ENCODE data around the gene MYOD1. TPM values are rescaled to one million over a fixed set of nuclear protein-coding genes. Genes with fewer than 3 reads are reported as not detected.
A peak's percentile ranks its signal among the peaks of the same experiment; 100 is the strongest.

The MYOD1 gene
- polyA plus RNA-seq, 1 experiment, result not detected

DNA sequence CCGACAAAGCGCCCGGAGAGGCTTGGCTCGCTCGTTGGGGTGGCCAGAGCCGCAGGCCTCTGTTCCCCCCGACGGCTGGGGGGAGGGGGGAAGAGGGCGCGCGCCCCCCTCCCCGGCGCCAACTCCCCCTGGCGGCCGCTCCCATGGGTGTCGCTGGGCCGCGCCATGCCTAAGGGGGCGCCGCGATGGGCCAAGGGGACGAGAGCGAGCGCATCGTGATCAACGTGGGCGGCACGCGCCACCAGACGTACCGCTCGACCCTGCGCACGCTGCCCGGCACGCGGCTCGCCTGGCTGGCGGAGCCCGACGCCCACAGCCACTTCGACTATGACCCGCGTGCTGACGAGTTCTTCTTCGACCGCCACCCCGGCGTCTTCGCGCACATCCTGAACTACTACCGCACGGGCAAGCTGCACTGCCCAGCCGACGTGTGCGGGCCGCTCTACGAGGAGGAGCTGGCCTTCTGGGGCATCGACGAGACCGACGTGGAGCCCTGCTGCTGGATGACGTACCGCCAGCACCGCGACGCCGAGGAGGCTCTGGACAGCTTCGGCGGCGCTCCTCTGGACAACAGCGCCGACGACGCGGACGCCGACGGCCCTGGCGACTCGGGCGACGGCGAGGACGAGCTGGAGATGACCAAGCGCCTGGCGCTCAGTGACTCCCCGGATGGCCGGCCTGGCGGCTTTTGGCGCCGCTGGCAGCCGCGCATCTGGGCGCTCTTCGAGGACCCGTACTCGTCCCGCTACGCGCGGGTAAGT lies 16.6 kb downstream of the MYOD1 start:
- H3K27me3 ChIP-seq (ENCODE audit: control insufficient read depth, insufficient read depth, low read length), result peaks cover 60% of the 10 kb centered on the region
- POLR2A ChIA-PET, result interaction anchor here (1.3 kb wide), 1 partner anchor 237 kb away, joined by 4 read pairs; no protein-coding TSS in a partner anchor
- peaks cover 7% of the 10 kb centered on the region; the same call in 1 of the 2 replicates for H3K9me3 ChIP-seq (ENCODE audit: control insufficient read depth, insufficient read depth, low read length)
- TF ChIP-seq, protein P1, sequence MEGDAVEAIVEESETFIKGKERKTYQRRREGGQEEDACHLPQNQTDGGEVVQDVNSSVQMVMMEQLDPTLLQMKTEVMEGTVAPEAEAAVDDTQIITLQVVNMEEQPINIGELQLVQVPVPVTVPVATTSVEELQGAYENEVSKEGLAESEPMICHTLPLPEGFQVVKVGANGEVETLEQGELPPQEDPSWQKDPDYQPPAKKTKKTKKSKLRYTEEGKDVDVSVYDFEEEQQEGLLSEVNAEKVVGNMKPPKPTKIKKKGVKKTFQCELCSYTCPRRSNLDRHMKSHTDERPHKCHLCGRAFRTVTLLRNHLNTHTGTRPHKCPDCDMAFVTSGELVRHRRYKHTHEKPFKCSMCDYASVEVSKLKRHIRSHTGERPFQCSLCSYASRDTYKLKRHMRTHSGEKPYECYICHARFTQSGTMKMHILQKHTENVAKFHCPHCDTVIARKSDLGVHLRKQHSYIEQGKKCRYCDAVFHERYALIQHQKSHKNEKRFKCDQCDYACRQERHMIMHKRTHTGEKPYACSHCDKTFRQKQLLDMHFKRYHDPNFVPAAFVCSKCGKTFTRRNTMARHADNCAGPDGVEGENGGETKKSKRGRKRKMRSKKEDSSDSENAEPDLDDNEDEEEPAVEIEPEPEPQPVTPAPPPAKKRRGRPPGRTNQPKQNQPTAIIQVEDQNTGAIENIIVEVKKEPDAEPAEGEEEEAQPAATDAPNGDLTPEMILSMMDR (IDR thresholded peaks at IDR 0.05; ENCODE audit: low read depth, low read length), result peak; percentile 20; the same call in 1 of the 2 replicates
- CTCF ChIA-PET, result interaction anchor here (0.6 to 7.1 kb wide), 6 partner anchors 109 to 240 kb away, joined by 3 to 678 read pairs (median 3); no protein-coding TSS in a partner anchor
- H3K4me3 ChIP-seq (ENCODE audit: low read depth, low read length), result no peak overlapping the region
- DNase-seq (ENCODE audit: low read depth, low spot score), result no peak
- H3K27ac ChIP-seq (ENCODE audit: low read depth, low read length), result no peak overlapping the region

DNA sequence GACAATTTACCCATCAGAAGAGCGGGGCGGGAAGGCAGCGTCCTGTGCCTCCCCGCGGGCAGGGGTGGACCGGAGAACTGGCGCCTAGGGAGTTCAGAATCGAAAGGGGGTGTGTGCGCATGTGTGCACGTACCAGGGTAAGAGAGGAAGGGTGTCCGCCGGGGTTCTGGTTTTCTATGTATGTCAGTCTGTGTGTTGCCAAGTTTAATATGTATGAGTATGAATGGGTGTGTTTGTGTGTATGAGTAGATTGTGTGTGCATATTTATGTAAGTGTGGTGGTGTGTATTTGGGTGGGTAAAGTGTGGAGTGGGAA lies 17.2 kb downstream of the MYOD1 start:
- peaks cover 7% of the 10 kb centered on the region; the same call in 1 of the 2 replicates for H3K9me3 ChIP-seq (ENCODE audit: control insufficient read depth, insufficient read depth, low read length)
- no peak overlapping the region for H3K27ac ChIP-seq (ENCODE audit: low read depth, low read length)
- ChIA-PET CTCF (interaction anchor here (2.7 kb wide), 1 partner anchor 237 kb away, joined by 13 read pairs; no protein-coding TSS in a partner anchor), POLR2A (no interaction called here)
- TF ChIP-seq, protein P1 (IDR thresholded peaks at IDR 0.05; ENCODE audit: low read depth, low read length), result no peak
- peaks cover 60% of the 10 kb centered on the region for H3K27me3 ChIP-seq (ENCODE audit: control insufficient read depth, insufficient read depth, low read length)
- no peak overlapping the region for H3K4me3 ChIP-seq (ENCODE audit: low read depth, low read length)
- no peak for DNase-seq (ENCODE audit: low read depth, low spot score)

DNA sequence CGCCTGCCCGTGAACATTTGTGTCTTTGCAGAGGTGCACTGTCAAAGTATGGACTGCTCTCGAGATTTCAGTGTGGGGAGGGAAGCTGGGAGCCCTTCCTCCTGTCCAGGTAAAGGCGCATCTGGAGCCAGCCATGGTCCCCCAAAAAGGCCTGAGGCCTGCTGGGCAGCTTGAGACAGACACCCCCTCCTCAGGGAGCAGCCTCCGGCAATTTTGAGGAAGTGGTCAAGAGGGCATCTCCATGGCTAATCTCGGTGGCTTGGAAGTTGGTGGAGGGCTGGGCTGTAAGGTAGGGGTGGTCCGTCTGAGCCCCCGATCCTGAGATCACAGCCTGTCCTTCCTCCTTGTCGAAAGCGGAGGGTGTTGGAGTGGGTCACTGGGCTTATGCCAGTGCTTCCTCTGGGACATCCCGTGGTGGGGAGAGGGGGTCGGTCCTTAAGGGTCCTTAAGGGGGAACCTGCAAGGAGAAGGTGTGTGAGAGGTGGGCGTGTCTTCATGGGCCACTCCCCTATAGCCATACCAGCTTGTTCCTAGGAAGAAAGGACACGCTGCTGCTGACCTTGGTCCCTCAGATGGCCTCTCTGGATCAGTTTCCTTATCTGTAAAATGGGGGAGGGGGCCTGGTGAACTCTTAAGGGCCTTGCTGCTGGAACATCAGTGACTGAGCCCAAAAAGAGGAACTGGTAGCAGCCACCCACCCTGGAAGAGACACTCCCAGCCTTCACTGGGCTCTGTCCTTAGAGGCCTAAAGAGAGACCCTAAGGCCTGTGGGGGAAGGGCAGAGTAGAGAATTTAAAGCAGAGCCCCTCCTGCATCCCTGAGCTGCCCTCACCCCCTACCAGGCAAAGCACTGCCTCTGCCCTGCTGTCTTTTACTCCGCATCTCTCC lies 17.8 kb downstream of the MYOD1 start:
- CTCF ChIA-PET, result interaction anchor here (1.1 to 2.7 kb wide), 2 partner anchors 236 to 242 kb away, joined by 3 to 13 read pairs; no protein-coding TSS in a partner anchor
- Histone ChIP-seq H3K9me3 (ENCODE audit: control insufficient read depth, insufficient read depth, low read length) (peaks cover 7% of the 10 kb centered on the region; the same call in 1 of the 2 replicates), H3K27me3 (ENCODE audit: control insufficient read depth, insufficient read depth, low read length) (peaks cover 55% of the 10 kb centered on the region), H3K4me3 (ENCODE audit: low read depth, low read length) (no peak overlapping the region), H3K27ac (ENCODE audit: low read depth, low read length) (no peak overlapping the region)
- DNase-seq (ENCODE audit: low read depth, low spot score), result no peak
- TF ChIP-seq, protein P1 (IDR thresholded peaks at IDR 0.05; ENCODE audit: low read depth, low read length), result no peak
- POLR2A ChIA-PET, result no interaction called here

DNA sequence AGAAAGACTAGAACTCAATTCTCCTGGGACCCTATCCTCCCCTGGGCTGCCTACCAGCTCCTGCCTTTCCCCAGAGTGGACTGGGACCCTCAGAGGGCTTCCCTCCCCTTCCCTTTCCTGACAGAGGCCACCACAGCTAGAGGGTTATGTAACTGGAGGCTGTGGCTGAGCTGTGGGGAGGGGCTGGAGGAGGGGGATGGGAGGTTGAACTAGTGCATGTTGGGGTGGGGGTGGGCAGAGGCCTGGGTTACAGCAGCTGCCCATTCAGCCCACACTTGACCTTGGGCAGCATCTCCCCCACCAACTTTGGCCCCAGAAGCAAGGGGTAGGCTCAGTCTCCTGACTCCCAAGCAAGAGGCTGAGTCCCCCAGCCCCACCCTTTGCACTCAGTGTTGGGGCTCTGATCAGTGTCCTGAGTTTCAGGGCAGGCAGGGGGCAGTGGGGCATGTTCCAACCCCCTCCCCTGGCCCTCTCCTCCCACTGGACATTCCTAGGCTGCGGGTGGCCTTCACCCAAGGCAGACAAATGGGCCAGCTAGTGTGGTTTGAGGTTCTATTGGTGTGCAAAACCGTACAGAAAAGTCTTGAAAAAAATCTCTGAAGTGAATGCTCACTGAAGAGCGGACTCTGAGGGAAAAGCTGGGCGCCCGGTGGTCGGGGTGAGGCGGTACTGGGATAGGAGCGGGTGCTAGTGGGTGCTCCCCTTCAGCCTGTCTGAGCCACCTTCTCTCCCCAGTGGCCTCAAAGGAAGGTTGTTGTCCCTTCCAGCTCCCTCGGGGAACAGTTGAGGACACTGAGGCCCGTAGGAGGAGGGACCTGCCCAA lies 19.0 kb downstream of the MYOD1 start:
- no peak for DNase-seq (ENCODE audit: low read depth, low spot score)
- CTCF ChIA-PET, result interaction anchor here (1.1 to 2.7 kb wide), 3 partner anchors 235 to 242 kb away, joined by 3 to 13 read pairs (median 3); no protein-coding TSS in a partner anchor

More for the DNA sequence above, 19.0 kb downstream of the MYOD1 start:
- TF ChIP-seq, protein P1 (IDR thresholded peaks at IDR 0.05; ENCODE audit: low read depth, low read length), result no peak
- Histone ChIP-seq H3K27me3 (ENCODE audit: control insufficient read depth, insufficient read depth, low read length) (peaks cover 44% of the 10 kb centered on the region), H3K4me3 (ENCODE audit: low read depth, low read length) (no peak overlapping the region), H3K27ac (ENCODE audit: low read depth, low read length) (no peak overlapping the region), H3K9me3 (ENCODE audit: control insufficient read depth, insufficient read depth, low read length) (peaks cover 7% of the 10 kb centered on the region; the same call in 1 of the 2 replicates)
- POLR2A ChIA-PET, result no interaction called here
